ENCODE results near the gene FOXC2.

DNA sequence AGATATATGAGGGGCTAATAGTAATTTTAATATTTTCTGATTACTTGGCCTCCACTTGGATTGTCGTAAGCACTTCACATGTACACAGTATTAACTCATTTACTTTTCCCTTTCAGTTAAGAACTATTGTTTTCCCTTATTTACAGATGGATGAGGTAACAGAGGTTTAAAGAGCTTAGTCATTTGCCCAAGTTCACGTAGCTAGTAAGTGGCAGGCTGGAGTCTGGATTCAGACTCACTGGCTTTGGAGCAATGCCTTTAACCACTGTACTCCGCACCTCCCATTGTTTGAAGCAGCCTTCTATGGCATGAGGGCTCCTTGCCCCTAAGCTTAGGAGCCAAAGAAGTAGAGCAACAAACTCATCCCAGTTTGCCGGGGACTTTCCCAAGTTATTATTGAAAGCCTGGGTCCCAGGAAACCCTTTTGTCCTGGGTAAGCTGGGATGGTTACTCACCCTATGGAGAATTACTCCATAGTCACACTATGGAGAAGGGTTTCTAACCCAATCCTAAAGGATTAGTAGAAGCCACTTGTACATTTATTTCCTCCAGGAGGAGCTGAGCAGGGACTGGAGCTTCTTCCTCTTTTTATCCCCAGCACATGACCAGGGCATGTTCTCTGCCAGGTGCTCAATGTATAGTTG is 24.0 kb downstream of the FOXC2 start:
- TF ChIP-seq, protein P1, sequence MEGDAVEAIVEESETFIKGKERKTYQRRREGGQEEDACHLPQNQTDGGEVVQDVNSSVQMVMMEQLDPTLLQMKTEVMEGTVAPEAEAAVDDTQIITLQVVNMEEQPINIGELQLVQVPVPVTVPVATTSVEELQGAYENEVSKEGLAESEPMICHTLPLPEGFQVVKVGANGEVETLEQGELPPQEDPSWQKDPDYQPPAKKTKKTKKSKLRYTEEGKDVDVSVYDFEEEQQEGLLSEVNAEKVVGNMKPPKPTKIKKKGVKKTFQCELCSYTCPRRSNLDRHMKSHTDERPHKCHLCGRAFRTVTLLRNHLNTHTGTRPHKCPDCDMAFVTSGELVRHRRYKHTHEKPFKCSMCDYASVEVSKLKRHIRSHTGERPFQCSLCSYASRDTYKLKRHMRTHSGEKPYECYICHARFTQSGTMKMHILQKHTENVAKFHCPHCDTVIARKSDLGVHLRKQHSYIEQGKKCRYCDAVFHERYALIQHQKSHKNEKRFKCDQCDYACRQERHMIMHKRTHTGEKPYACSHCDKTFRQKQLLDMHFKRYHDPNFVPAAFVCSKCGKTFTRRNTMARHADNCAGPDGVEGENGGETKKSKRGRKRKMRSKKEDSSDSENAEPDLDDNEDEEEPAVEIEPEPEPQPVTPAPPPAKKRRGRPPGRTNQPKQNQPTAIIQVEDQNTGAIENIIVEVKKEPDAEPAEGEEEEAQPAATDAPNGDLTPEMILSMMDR (IDR thresholded peaks at IDR 0.05), result no peak
- no peak for TF ChIP-seq POLR2A (IDR thresholded peaks at IDR 0.05)

Data from sigmoid colon (tissue), 3 donors.